Stimulated activated CD8-positive, alpha-beta memory T cell treated with anti-CD3 and anti-CD28 coated beads, Interleukin-2, amount 100 ng/mL, for 1 hour (primary cell): ENCODE data around the gene DPY19L2.
"Not testable (repeated sequence)": the region's sequence is repeated elsewhere in the genome, so short reads cannot be mapped to it uniquely, and the experiment has no call there.

Source experiments
- DNase-seq, 2 donors: peaks; one replicate each; pipeline ENCODE4 v3.0.0-alpha.2; 2020; ENCODE audit warnings: low read depth in 2 of 2

Gene DPY19L2

GRCh38 chr12:63529641-63530040, 138.7 kb downstream of the DPY19L2 start:
- not testable (repeated sequence) for DNase-seq

GRCh38 chr12:63525831-63526230, 142.5 kb downstream of the DPY19L2 start:
- DNase-seq = no peak

DNA sequence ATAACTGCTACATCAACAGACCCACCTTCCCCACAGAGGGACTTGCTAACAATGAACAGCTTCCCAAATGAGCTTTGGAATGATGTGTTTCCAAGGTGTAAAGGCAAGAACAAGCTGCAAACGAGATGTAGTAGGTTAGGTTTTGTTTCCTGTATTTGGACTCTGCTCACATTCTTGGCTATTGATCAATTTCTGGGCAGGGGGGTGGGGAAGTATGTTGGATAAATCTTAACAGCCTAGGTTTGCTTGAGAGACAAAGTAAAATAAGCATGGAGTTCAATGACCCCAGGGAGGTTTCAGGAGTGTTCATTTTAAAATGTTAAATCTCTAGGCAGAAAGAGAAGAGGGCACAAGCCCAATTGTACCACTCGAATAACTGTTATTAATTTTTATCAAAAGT, 146.6 kb downstream of the DPY19L2 start:
- no peak for DNase-seq
